ENCODE measurements around the gene DPPA5.

DPPA5 gene

DNA sequence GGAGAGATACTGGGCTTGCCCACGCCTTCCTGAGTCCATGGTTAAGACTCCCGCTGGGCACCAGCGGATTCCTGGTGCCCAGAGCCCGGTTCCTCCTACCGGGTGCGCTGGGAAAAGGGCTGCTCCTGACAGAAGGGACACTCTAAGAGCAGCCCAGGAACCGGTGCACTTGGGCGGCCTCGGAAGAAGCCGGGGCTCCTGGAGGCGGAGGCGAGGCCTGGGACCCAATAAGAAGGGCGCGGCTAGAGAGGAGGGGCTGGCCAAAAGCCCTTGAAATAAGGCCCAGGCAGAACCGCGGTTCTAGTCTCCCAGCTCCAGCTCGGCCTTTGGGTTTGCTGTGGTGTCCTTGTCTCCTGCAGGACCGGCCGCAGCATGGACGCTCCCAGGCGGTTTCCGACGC is 8.3 kb upstream of the DPPA5 start, which contains the start of gene KHDC3L:
Gene KHDC3L, plus strand, starts transcription at position 301 of the 400 bp plus-strand sequence. Its CDS starts 72 bp downstream, at position 373.
- TF ChIP-seq, protein P1, sequence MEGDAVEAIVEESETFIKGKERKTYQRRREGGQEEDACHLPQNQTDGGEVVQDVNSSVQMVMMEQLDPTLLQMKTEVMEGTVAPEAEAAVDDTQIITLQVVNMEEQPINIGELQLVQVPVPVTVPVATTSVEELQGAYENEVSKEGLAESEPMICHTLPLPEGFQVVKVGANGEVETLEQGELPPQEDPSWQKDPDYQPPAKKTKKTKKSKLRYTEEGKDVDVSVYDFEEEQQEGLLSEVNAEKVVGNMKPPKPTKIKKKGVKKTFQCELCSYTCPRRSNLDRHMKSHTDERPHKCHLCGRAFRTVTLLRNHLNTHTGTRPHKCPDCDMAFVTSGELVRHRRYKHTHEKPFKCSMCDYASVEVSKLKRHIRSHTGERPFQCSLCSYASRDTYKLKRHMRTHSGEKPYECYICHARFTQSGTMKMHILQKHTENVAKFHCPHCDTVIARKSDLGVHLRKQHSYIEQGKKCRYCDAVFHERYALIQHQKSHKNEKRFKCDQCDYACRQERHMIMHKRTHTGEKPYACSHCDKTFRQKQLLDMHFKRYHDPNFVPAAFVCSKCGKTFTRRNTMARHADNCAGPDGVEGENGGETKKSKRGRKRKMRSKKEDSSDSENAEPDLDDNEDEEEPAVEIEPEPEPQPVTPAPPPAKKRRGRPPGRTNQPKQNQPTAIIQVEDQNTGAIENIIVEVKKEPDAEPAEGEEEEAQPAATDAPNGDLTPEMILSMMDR (IDR thresholded peaks at IDR 0.05; ENCODE audit: insufficient read depth, low read length, missing control alignments): no peak
- POLR2A ChIA-PET: no interaction called here
- H3K4me3 ChIP-seq (ENCODE audit: low read depth, low read length): no peak within 1 kb of the TSS
- no peak for DNase-seq (ENCODE audit: low read depth, low spot score)
- CTCF ChIA-PET: no interaction called here

DNA sequence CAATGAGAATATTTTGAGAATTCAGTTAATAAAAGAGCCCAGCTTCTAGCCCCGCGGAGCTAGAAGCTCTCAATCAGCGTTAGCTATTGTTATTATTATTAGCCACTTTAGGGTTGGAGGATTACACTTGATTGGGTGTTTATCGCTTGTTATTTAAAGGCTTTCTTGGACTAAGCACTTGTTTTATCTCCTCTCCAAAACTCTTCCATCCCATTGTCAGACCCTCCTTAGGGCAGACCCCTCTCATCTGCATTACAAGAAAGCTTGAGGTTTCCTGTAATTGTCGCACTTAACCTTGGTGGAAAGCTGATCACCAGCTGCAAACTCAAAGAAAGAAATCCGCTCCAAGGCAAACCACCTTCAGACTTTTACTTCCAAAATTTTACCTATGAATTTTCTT is 4.8 kb downstream of the DPPA5 start:
- TF ChIP-seq, protein P1 (IDR thresholded peaks at IDR 0.05; ENCODE audit: insufficient read depth, low read length, missing control alignments): no peak
- CTCF ChIA-PET: interaction anchor here (1.3 to 1.7 kb wide), 3 partner anchors 21 to 39 kb away, joined by 4 to 5 read pairs (median 4); no protein-coding TSS in a partner anchor
- DNase-seq (ENCODE audit: low read depth, low spot score): no peak
- H3K4me3 ChIP-seq (ENCODE audit: low read depth, low read length): no peak overlapping the region
- POLR2A ChIA-PET: no interaction called here

DNA sequence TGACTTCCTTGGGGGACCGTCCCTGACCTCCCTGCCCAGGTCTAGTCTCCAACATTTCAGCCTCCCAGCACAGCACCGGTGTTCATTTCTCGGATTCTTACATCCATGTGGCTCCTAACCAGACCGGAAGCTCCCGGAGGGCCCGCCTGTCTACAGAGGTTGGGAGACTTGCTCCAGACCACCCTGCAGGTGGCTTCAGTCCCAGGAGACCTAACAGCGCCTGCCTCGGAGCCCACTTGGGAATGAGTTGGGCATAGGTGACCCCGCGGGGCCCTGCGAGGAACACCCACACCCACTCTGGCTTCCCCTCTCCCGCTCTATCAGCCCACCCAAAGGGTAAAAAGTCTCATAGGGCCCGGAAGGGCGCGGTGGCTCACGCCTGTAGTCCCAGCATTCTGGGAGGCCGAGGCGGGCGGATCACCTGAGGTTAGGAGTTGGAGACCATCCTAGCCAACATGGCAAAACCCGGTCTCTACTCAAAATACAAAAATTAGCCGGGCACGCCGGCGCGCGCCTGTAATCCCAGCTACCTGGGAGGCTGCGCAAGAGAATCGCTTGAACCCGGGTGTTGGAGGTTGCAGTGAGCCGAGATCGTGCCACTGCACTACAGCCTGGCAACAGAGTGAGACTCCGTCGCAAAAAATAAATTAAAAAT is 5.4 kb downstream of the DPPA5 start:
- H3K4me3 ChIP-seq (ENCODE audit: low read depth, low read length): no peak overlapping the region
- TF ChIP-seq, protein P1 (IDR thresholded peaks at IDR 0.05; ENCODE audit: insufficient read depth, low read length, missing control alignments): no peak
- POLR2A ChIA-PET: no interaction called here
- CTCF ChIA-PET: interaction anchor here (1.7 kb wide), 2 partner anchors 20 to 23 kb away, joined by 4 to 5 read pairs; no protein-coding TSS in a partner anchor
- DNase-seq (ENCODE audit: low read depth, low spot score): no peak

DNA sequence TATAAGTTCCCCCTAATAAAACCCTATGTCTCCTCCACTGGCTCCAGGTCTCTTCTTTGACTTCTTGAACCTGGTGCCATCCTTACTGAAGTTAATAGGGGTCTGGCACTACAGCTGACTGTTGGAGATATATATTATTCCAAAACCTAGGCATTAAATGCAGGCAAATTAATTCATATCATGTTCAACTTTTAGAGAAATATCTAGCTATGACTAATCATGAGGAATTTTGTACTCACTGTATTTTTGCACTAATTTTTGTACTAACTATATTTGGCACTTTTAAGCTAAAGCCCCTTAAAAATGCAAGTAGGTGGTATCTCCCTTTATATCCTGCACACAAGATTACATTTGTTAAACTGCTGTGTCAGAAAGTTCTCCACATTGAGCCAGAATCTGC is 10.9 kb downstream of the DPPA5 start:
- H3K4me3 ChIP-seq (ENCODE audit: low read depth, low read length): no peak overlapping the region
- TF ChIP-seq, protein P1 (IDR thresholded peaks at IDR 0.05; ENCODE audit: insufficient read depth, low read length, missing control alignments): no peak
- no peak for DNase-seq (ENCODE audit: low read depth, low spot score)
- ChIA-PET CTCF (interaction anchor here (1.9 to 5.2 kb wide), 2 partner anchors 16 to 57 kb away, joined by 5 to 23 read pairs; no protein-coding TSS in a partner anchor), POLR2A (no interaction called here)

DNA sequence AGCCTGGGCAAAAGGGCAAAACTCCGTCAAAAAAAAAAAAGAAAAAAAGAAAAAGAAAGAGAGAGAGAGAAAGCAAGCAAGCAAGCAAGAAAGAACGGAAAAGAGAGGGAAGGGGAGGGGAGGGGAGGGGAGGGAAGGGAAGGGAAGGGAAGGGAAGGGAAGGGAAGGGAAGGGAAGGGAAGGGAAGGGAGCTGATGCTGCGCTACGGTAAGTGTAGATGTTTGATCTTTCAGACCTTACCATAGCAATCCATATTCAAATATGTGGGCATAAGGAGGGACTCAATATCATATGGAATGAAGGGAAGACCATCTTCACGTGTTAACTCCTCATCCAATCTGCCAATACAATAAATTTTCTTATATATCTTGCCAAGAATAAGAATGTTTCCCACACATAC is 11.9 kb downstream of the DPPA5 start:
- no peak overlapping the region for H3K4me3 ChIP-seq (ENCODE audit: low read depth, low read length)
- DNase-seq (ENCODE audit: low read depth, low spot score): no peak
- POLR2A ChIA-PET: no interaction called here
- TF ChIP-seq, protein P1 (IDR thresholded peaks at IDR 0.05; ENCODE audit: insufficient read depth, low read length, missing control alignments): no peak
- CTCF ChIA-PET: interaction anchor here (5.2 kb wide), 1 partner anchor 15 kb away, joined by 23 read pairs; no protein-coding TSS in a partner anchor

DNA sequence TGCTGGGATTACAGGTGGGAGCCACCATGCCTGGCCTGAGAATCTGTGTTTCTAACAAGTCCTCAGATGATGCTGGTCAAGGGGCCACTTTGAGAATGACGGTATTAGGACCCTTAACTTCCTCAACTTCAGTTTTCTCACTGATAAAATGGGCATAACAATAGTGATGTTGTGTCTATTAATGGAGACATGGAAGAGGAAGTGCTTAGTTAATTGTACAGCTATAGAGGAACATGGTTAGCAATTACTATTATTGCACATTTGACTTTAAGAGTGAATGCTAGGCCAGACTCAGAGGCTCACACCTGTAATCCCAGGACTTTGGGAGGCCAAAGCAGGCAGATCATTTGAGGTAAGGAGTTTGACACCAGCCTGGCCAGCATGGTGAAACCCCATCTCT is 12.7 kb downstream of the DPPA5 start:
- ChIA-PET POLR2A (no interaction called here), CTCF (interaction anchor here (5.2 kb wide), 1 partner anchor 14 kb away, joined by 23 read pairs; no protein-coding TSS in a partner anchor)
- no peak overlapping the region for H3K4me3 ChIP-seq (ENCODE audit: low read depth, low read length)
- TF ChIP-seq, protein P1 (IDR thresholded peaks at IDR 0.05; ENCODE audit: insufficient read depth, low read length, missing control alignments): no peak
- DNase-seq (ENCODE audit: low read depth, low spot score): no peak
